Activated gamma-delta T cell treated with anti-CD3 and anti-CD28 coated beads, Interleukin-2, amount 50 U/mL, for 16 hours (primary cell): ENCODE results near the gene CATSPERD.

Experiments
- DNase-seq: peaks from one replicate; pipeline ENCODE4 v3.0.0-alpha.2; 2020; ENCODE audit warnings: low read depth

Gene CATSPERD

DNA sequence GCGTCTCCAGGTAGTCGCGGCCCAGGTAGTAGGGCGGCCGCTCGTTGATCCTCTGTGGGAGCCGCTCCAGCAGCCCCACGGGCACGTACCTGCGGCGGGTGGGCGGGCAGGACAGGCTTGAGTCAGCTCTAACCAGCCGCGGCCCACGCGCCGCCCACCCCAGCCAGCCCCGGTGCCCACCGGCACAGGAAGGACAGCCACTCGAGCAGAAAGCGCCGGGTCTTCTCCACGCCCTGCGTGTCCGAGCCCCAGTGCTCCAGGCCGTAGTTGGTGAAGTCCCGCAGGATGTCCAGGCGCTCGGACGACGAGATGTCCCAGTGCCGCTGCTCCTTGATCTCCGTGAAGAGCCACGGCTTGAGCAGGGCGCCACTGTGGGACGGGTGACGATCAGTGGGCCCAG, 65.0 kb downstream of the CATSPERD start:
- no peak for DNase-seq

GRCh38 chr19:5786593-5787408, 66.4 kb downstream of the CATSPERD start:
- DNase-seq = no peak

DNA sequence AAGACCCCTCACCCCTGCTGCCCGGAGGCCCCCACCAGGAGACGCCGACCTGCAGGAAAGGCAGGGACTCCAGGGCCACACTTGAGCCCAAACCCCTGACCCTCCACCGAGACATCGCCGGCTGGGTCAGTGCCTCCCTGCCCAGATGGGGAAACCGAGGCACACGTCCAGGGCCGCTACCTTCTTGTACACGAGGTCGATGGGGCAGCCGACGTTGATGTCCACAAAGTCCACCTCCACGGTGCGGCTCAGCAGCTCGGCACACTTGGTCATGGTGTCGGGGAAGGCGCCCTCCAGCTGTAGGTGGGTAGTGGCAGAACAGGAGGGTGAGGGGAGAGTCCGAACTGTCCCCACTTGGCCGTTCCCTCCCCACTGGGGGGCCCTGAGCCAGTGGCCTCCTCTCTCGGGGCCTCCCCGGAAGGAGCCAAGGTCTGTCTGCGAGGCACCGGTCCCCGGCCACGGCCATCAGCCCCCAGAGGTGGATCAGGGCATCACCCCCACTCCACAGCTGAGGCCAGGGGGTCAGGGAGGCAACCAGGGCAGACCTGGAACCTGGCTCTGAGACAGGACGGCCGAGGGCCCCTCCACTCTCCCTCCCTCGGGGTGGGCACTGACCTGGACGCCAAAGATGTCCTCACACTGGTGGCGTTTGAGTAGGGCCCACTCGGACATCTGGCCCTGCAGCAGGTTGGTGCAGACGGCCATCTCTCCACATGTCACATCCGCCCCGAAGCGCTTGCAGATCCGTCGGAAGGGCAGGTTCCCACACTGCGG, 67.2 kb downstream of the CATSPERD start:
- DNase-seq = no peak

DNA sequence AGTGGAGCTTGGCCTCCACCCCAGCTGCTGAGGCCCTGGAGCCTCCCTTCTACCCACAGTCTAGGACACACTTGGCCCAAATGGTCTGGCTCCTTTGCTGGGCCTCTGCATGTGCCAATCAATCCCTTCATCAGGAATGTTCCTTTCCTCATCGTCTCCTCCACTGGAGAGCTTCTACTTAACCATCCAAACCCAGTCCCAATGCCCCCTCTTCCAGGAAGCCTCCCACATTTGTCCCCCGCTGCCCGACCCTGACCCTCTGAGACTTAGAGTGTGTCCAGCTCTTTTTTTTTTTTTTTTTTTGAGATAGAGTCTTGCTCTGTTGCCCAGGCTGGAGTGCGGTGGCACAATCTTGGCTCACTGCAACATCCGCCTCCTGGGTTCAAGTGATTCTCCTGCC, 68.0 kb downstream of the CATSPERD start:
- no peak for DNase-seq

DNA sequence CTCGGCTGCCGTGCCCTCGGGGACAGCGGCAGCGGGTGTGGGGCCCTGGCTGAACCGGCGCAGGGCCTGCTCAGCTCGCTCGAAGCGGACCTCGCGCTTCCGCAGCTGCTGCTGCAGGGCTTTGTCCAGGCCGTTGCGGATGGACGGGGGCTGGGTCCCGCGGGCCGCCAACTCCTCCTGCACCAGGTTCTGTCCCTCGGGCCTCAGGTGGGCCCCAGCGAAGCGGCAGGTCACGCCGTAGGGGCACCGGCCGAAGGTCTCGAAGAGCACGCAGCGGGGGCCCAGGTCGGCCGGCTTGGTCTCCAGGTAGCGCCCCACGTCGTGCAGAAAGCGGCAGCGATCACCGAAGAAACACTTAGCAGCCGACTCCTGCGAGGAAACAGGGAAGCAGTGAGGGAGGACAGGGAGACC, 68.9 kb downstream of the CATSPERD start:
- no peak for DNase-seq

DNA sequence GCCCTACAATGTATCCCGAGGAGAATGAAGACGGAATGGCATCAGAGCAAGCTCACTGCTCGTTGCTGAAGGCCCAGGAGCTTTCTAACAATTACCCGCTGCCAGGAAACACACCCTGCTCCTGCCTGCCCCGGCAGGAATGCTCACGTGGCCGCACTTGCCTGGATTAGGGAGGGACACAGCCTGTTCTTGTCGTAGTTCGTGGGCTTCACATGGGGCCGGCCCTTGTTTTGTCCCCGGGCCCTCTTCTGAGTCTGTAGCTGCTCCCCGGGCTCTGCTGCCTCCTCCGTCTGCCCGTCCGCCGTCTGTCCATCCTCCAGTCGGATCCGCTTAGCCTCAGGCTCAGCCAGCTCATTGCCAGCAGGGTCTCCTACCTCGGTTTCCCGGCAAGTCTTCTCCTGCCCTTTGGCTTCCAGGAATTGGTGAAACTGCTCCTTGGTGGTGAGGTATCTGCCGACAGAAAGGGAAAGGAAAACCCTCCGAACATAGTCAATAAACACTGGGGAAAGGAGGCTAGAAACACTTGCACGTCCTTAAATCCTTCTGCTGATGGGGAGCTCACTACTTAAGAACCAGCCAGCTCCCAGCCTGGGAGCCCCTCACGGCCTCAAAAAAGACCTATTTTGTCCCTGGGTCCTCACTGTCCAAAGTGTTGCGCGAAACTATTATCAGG, 69.6 kb downstream of the CATSPERD start:
- DNase-seq = no peak

- DNase-seq = peak; percentile 89
Measured at GRCh38 chr19:5790559-5791520, 70.4 kb downstream of the CATSPERD start, which contains the start of gene DUS3L. Gene DUS3L (minus strand): TSS chr19:5791163. CDS start chr19:5791141, 22 bp downstream.

DNA sequence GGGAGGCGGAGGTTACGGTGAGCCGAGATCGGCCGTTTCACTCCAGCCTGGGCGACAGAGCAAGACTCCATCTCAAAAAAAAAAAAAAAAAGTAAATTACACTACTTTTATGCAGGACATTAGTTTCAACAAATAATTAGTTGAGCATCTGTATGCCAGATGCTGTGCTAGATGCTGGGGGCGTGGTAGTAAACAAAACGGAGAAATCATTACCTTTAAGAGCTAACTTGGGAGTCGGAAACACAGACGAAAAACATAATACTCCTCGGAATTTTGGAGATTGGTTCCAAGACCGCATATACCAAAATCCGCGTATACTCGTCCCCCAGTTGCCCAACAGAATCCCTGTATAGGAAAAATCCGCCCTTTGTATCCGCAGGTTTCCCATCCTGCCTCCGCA, 71.8 kb downstream of the CATSPERD start:
- no peak for DNase-seq

GRCh38 chr19:5793188-5793587, 72.8 kb downstream of the CATSPERD start:
- no peak for DNase-seq

GRCh38 chr19:5795382-5795919, 75.0 kb downstream of the CATSPERD start:
- no peak for DNase-seq

DNA sequence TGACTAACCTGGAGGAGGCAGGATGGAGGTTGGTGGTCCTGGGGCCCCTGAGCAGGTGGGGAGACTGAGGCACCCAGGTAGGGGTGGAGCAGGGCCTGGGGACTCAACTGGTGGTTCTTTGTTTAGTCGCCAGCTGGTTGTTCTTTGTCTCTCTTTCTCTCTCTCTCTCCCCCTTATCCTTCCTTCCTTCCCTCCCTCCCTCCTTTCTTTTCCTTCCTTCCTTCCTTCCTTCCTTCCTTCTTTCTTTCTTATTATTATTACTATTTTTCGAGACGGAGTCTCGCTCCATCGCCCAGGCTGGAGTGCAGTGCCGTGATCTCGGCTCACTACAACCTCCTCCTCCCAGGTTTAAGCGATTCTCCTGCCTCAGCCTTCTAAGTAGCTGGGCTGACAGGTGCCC, 77.8 kb downstream of the CATSPERD start:
- DNase-seq = no peak

DNA sequence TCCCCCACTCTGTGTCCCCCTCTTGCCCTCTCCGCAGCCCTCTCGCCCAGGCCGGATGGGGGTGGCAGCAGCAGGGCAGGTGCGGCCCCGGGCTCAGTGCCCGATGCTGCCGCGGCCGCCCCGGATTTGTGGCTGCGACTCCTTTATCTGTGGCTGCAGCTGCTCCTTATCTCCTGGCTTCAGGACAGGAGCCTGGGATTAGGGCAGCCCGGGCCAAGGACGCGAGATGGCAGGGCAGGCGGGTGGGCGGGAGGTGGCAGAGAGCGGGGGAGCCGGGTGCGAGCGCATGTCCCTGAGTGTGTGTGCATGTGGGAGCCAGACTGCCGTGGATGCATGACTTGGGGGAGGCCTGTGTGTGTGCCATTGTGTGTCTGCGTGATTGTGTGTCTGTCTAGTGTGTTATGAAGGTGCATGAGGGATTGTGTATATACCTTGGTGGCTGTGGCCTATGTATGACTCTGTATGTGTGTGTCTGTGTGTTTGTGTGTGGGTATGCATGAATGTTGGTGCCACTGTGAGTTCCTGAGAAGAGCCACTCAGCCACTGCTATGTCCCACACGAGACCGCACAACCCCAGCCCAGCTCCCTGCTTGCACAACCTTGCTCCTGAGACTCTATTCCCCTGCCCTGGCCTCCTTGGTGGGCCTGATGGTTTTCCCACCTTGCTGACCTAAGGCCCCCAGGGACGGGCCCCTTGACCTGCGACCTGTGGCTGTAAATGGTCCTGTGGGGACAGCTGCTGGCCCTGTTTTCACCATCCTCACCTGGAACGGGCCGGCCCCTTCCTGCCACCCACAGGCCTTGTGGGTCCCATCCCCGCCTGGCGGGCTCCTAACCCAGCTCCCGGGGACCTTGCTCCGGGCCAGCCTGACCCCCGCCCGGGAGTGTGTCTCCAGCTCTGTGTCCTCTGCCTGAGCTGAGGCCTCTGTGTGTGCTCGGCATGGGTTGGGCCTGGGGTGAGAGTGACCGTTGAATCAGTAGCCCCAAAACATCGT, 79.1 kb downstream of the CATSPERD start:
- DNase-seq = no peak

GRCh38 chr19:5800361-5801270, 80.2 kb downstream of the CATSPERD start:
- DNase-seq = no peak

- no peak for DNase-seq
Measured at GRCh38 chr19:5801796-5802619, 81.6 kb downstream of the CATSPERD start.

- no peak for DNase-seq
Measured at GRCh38 chr19:5803441-5803751, 83.0 kb downstream of the CATSPERD start.

- DNase-seq = peak; percentile 88
Measured at GRCh38 chr19:5803752-5804515, 83.5 kb downstream of the CATSPERD start.
